Fibroblast of pulmonary artery (primary cell): ENCODE measurements around the gene TMEM52.

ENCODE experiments used
- DNase-seq: peaks from one replicate; pipeline ENCODE4 v3.0.0-alpha.2; 2010; ENCODE audit warnings: low read depth
- H3K4me3 ChIP-seq: replicated peaks from 2 replicates; pipeline ENCODE4 v1.5.1; 2011; ENCODE audit warnings: low read depth, mild to moderate bottlenecking, control low read depth, low read length, moderate library complexity
- TF ChIP-seq, protein P1 (sequence below): IDR thresholded peaks from 2 replicates; pipeline ENCODE4 v1.5.1; 2011; ENCODE audit warnings: mild to moderate bottlenecking, control low read depth, low read length, inconsistent platforms; ENCODE audit errors: missing control alignments

Gene TMEM52

DNA sequence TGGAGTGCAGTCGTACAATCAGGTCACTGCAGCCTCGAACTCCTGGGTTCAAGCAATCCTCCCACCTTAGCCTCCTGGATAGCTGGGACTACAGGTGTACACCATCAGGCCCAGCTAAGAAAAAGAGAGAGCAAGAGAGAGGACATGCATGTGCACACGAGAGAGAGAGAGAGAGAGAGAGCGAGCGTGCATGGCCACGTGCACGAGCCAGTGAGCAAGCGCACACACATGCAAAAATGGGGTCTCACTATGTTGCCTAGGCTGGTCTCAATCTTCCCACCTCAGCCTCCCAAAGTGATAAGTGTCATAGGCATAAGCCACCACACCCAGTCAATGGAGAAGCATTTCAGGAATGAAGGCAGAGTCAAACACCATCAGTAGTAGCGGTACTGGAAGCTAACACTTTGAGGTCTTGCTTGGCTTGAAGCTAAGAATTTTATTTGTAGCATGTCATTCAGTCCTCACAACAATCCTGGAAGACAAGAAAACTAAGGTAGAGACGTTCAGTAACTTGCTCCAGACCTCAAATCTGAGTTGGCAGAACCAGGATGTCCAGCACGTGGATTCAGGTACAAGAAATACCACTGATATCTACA is 42.6 kb downstream of the TMEM52 start:
- H3K4me3 ChIP-seq, result no peak overlapping the region
- TF ChIP-seq, protein P1, sequence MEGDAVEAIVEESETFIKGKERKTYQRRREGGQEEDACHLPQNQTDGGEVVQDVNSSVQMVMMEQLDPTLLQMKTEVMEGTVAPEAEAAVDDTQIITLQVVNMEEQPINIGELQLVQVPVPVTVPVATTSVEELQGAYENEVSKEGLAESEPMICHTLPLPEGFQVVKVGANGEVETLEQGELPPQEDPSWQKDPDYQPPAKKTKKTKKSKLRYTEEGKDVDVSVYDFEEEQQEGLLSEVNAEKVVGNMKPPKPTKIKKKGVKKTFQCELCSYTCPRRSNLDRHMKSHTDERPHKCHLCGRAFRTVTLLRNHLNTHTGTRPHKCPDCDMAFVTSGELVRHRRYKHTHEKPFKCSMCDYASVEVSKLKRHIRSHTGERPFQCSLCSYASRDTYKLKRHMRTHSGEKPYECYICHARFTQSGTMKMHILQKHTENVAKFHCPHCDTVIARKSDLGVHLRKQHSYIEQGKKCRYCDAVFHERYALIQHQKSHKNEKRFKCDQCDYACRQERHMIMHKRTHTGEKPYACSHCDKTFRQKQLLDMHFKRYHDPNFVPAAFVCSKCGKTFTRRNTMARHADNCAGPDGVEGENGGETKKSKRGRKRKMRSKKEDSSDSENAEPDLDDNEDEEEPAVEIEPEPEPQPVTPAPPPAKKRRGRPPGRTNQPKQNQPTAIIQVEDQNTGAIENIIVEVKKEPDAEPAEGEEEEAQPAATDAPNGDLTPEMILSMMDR, result no peak
- no peak for DNase-seq

DNA sequence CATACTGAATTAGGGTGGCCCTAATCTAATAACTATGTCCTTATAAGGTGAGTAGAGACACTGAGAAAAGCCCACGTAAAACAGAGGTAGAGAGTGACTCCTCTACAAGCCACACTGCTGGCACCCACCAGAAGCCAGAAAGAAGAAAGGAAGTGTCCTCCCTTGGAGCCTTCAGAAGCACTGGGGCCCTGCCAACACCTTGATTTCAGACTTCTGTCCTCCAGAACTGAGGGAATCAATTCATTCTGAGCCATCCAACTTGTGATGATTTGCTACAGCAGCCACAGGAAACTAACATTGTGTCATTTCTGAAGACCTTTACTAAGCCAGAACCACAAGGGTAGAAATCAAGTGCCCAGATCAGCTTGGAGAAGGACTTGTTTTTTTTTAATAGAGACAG is 43.1 kb downstream of the TMEM52 start:
- TF ChIP-seq, protein P1, result no peak
- H3K4me3 ChIP-seq, result no peak overlapping the region
- no peak for DNase-seq

DNA sequence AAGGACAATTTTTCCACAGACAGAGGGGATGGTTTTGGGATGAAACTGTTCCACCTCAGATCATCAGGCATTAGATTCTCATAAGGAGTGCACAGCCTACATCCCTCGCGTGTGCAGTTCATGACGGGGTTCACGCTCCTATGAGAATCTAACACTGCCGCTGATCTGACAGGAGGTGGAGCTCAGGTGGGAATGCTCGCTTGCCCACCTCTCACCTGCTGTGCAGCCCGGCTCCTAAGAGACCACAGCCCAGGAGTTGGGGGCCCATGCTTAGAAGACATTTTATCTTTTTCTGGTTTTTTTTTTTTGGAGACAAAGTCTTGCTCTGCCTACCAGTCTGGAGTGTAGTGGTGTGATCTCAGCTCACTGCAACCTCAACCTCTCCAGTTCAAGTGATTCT is 44.2 kb downstream of the TMEM52 start:
- H3K4me3 ChIP-seq, result no peak overlapping the region
- TF ChIP-seq, protein P1, result no peak
- no peak for DNase-seq

DNA sequence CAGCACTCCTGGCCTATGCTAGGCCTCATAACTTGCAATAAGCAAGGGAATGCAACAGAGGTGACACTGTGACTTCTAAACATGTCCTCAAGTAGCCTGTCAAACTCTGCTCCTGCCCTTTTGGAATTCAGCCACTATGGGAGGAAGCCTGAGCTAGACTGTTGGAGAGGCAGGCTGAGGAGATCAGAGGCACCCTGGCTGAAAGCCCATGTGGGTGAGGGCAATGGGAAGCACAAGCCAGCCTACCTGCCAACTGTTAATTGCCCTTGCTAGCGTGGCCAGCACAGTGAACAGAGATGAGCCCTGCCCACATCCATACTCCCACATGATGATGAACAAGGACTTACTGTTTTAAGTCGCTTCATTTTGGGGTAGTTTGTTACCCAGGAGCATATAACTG is 45.9 kb downstream of the TMEM52 start:
- DNase-seq, result no peak
- TF ChIP-seq, protein P1, result no peak
- H3K4me3 ChIP-seq, result no peak overlapping the region

DNA sequence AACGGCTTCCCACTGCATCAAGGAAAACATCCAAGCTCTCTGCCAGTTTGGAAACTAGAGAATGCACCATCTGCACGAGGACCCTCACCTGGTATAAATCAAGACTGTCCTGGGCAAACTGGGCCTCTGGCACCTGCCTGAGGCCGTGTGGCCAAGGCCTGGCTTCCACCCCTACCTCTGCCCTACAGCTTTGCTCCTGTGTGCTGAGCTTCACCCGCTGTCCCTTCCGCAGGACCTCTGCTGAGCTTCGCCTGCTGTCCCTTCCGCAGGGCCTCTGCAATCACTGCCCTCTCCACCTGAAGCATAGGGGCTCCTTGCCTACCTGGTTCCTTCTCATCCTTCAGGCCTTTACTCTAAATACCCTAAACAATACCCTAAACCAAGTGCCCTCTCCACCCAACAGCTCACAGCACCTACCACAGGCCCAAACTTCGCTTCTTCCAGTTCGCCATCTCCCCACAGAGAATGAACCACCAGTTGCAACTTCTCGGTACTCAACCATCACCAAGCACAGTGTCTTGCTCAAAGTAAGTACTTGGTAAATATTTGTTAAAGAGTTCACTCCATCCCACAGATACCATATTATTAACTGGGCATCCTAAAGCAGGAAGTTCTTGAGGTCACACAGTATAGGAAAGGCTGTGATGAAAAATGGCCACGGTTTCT is 46.6 kb downstream of the TMEM52 start:
- no peak overlapping the region for H3K4me3 ChIP-seq
- no peak for DNase-seq
- TF ChIP-seq, protein P1, result no peak

DNA sequence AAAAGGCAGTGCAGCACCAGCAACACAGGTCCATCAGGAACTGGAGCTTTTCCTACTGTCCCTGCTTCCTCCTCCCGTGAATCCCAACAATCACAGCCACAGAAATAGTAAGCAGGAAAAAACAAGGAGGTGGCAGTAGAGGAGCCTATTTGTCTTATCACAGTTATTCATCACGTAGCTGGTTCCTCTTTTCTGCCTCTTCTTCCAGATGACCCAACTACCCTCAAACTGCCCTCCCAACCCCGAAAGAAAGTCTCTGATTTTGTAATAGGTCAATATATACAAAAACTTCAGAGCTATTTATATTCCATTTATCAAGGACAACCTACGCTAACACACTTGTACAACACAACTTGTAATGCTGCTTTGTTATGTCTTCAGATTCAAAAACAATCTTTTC is 49.6 kb downstream of the TMEM52 start:
- TF ChIP-seq, protein P1, result no peak
- no peak for DNase-seq
- no peak overlapping the region for H3K4me3 ChIP-seq
